WTC11 (cell line): ENCODE results near the gene YBX2.

Experiments used
- NR1H2 ChIP-seq: sonication (generic); formaldehyde crosslinking; IDR thresholded peaks from 2 replicates; pipeline ENCODE4 v1.9.0; 2021; ENCODE audit warnings: mild to moderate bottlenecking, moderate library complexity, missing genetic modification reagents
- TF ChIP-seq, protein P1 (sequence below): fragments of 200-600 bp; IDR thresholded peaks from 2 replicates; pipeline ENCODE4 v1.8.0; 2022; ENCODE audit warnings: antibody characterized with exemption

DNA sequence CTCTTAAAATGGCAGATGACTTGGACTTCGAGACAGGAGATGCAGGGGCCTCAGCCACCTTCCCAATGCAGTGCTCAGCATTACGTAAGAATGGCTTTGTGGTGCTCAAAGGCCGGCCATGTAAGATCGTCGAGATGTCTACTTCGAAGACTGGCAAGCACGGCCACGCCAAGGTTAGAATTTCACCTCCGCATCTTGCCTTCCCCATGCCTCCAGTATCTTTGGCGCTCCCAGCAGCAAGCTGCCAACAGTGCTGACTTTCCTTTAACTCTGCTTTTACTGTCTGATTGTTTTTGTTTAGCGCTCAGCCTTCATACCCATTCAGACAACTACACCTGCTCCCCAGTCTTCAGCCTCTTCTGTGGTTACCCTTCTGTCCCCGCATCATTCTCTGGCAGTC is 15.2 kb upstream of the YBX2 start:
- no peak for TF ChIP-seq NR1H2 (CRISPR knock-in tag)
- TF ChIP-seq, protein P1, sequence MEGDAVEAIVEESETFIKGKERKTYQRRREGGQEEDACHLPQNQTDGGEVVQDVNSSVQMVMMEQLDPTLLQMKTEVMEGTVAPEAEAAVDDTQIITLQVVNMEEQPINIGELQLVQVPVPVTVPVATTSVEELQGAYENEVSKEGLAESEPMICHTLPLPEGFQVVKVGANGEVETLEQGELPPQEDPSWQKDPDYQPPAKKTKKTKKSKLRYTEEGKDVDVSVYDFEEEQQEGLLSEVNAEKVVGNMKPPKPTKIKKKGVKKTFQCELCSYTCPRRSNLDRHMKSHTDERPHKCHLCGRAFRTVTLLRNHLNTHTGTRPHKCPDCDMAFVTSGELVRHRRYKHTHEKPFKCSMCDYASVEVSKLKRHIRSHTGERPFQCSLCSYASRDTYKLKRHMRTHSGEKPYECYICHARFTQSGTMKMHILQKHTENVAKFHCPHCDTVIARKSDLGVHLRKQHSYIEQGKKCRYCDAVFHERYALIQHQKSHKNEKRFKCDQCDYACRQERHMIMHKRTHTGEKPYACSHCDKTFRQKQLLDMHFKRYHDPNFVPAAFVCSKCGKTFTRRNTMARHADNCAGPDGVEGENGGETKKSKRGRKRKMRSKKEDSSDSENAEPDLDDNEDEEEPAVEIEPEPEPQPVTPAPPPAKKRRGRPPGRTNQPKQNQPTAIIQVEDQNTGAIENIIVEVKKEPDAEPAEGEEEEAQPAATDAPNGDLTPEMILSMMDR = no peak
